ENCODE measurements around the gene MARS1.

The MARS1 gene

GRCh38 chr12:57459055-57459749, 28.7 kb upstream of the MARS1 start:
- DNase-seq, result peak; percentile 92

- DNase-seq, result no peak
Observed at GRCh38 chr12:57459750-57460467, 28.0 kb upstream of the MARS1 start, which contains the start of gene GLI1. TSS of gene GLI1 (plus strand) at chr12:57459785. CDS start at chr12:57463692, 3,907 bp downstream.

- no peak for DNase-seq
Observed at GRCh38 chr12:57460468-57460784, 27.4 kb upstream of the MARS1 start.

GRCh38 chr12:57460841-57461275, 27.0 kb upstream of the MARS1 start:
- DNase-seq, result no peak

GRCh38 chr12:57461276-57461916, 26.5 kb upstream of the MARS1 start:
- DNase-seq, result peak; percentile 33

GRCh38 chr12:57461917-57462250, 26.0 kb upstream of the MARS1 start:
- no peak for DNase-seq

GRCh38 chr12:57462251-57462911, 25.5 kb upstream of the MARS1 start:
- DNase-seq, result peak; percentile 88

GRCh38 chr12:57462912-57463253, 25.0 kb upstream of the MARS1 start:
- DNase-seq, result no peak

- no peak for DNase-seq
Observed at GRCh38 chr12:57464569-57464968, 23.3 kb upstream of the MARS1 start.

- DNase-seq, result no peak
Observed at GRCh38 chr12:57465030-57465746, 22.7 kb upstream of the MARS1 start.

- DNase-seq, result no peak
Observed at GRCh38 chr12:57465747-57466505, 21.9 kb upstream of the MARS1 start.

- DNase-seq, result no peak
Observed at GRCh38 chr12:57467212-57467874, 20.5 kb upstream of the MARS1 start.

- no peak for DNase-seq
Observed at GRCh38 chr12:57467915-57468314, 20.0 kb upstream of the MARS1 start.

- DNase-seq, result no peak
Observed at GRCh38 chr12:57469296-57470164, 18.3 kb upstream of the MARS1 start.

- DNase-seq, result no peak
Observed at GRCh38 chr12:57470286-57470969, 17.4 kb upstream of the MARS1 start.

GRCh38 chr12:57470970-57471656, 16.8 kb upstream of the MARS1 start:
- DNase-seq, result no peak

GRCh38 chr12:57471661-57472060, 16.2 kb upstream of the MARS1 start:
- DNase-seq, result no peak

GRCh38 chr12:57472391-57472790, 15.5 kb upstream of the MARS1 start:
- DNase-seq, result no peak

GRCh38 chr12:57473392-57473791, 14.5 kb upstream of the MARS1 start:
- DNase-seq, result no peak
